ENCODE measurements around the gene NFIA.

The NFIA gene

DNA sequence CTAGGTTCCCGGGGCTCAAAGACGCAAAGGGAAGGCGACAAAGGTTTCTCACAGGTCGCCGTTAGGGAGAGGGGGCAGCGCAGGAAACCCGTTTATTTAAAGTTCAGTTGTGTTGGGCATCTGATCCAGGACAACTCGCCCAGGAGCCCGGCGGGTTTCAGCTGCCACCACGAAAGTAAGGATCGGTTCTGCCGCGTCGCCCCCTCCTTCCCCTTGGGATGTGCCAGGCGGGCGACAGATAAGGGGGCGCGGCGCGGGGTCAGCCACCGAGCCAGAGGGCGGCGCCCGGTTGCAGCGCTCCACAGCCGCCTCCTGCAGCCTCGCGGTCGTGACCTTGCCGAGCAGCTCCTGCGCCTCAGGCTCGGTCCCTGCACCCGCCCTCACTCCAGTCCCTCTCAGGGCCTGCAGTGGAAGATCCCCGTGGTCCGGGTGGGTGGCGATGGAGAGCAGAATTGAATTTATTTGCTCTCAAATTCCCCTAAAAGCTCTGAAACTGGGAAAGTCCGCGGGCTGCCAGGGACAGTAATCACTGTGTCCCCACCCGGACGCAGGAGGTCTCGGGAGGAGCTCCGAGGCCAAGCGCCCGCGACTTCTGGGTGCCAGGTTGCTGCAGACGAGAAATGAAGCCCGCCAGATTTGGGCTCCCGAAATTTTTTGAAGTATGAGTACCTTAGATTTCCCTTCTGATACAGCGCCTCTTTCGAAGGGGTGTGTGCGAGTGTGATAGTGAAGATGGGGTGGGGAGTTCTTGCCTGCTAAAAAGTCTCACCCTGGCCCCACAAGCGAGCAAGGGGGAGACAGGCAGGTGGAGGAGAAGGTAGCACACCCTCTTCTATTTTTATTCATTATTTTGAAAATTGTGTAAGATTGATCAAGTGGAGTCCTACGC is 28.4 kb upstream of the NFIA start:
- Histone ChIP-seq H3K4me3 (ENCODE audit: low read length in 2 of 2) (no peak overlapping the region), H2AFZ (ENCODE audit: low read length) (peak overlapping the region; percentile 35), H2BK15ac (ENCODE audit: low read length) (no peak overlapping the region), H3K14ac (ENCODE audit: low read length) (no peak overlapping the region), H3K9me3 (replicated peaks in 1 of 2; ENCODE audit: control insufficient read depth in 2 of 2, insufficient read depth in 1 of 2, low read depth in 1 of 2, low read length in 2 of 2) (no peaks in the 10 kb centered on the region), H4K91ac (ENCODE audit: low read depth, low read length, poor library complexity) (no peak overlapping the region), H3K9ac (ENCODE audit: low read depth, low read length, poor library complexity) (no peak overlapping the region), H3K27me3 (ENCODE audit: control insufficient read depth in 3 of 3, insufficient read depth in 3 of 3, low read depth in 1 of 3, low read length in 3 of 3) (peaks cover 25 to 93% (median 68%) of the 10 kb centered on the region in 3 experiments), H3K4me1 (ENCODE audit: control insufficient read depth in 2 of 2, insufficient read depth in 1 of 2, low read depth in 1 of 2, low read length in 2 of 2) (peaks cover 0 to 4% of the 10 kb centered on the region in 2 donors), H3K36me3 (replicated peaks in 1 of 2; ENCODE audit: control insufficient read depth in 2 of 2, insufficient read depth in 2 of 2, low read length in 2 of 2) (no peaks in the 10 kb centered on the region), H2AK5ac (ENCODE audit: low read depth, low read length) (no peak overlapping the region), H3K27ac (replicated peaks; ENCODE audit: low read length) (no peak overlapping the region), H4K8ac (ENCODE audit: low read depth, low read length) (no peak overlapping the region), H3K79me1 (ENCODE audit: low read depth, low read length) (no peaks in the 10 kb centered on the region), H3K18ac (ENCODE audit: low read length) (no peak overlapping the region), H3K4me2 (ENCODE audit: insufficient read depth, low read length, poor library complexity, severe bottlenecking) (no peak overlapping the region), H3K23ac (ENCODE audit: low read depth, low read length, poor library complexity) (peak overlapping the region; percentile 70), H2BK5ac (ENCODE audit: low read length) (no peak overlapping the region), H2BK120ac (ENCODE audit: low read depth, low read length) (no peak overlapping the region), H3K4ac (ENCODE audit: low read length) (no peak overlapping the region), H2BK12ac (ENCODE audit: low read length) (no peak overlapping the region)
- DNase-seq (ENCODE audit: low spot score) = no peak
- no CpG with 5 or more reads among the region's 54 CpGs for WGBS, 2 donors (ENCODE audit: extremely low coverage in 2 of 2, insufficient read length in 2 of 2, insufficient replicate concordance in 1 of 2)

- H3K23ac ChIP-seq (ENCODE audit: low read depth, low read length, poor library complexity) = no peak overlapping the region
- H3K4me3 ChIP-seq (ENCODE audit: low read length in 2 of 2) = no peak overlapping the region
- H3K18ac ChIP-seq (ENCODE audit: low read length) = no peak overlapping the region
- no peak overlapping the region for H2BK12ac ChIP-seq (ENCODE audit: low read length)
- no peak overlapping the region for H2BK120ac ChIP-seq (ENCODE audit: low read depth, low read length)
- H3K4me2 ChIP-seq (ENCODE audit: insufficient read depth, low read length, poor library complexity, severe bottlenecking) = no peak overlapping the region
- H2BK5ac ChIP-seq (ENCODE audit: low read length) = no peak overlapping the region
- no peaks in the 10 kb centered on the region for H3K36me3 ChIP-seq (replicated peaks in 1 of 2; ENCODE audit: control insufficient read depth in 2 of 2, insufficient read depth in 2 of 2, low read length in 2 of 2)
- no peak overlapping the region for H3K14ac ChIP-seq (ENCODE audit: low read length)
- H2AK5ac ChIP-seq (ENCODE audit: low read depth, low read length) = no peak overlapping the region
- no peaks in the 10 kb centered on the region for H3K79me1 ChIP-seq (ENCODE audit: low read depth, low read length)
- DNase-seq (ENCODE audit: low spot score) = no peak
- no peaks in the 10 kb centered on the region for H3K9me3 ChIP-seq (replicated peaks in 1 of 2; ENCODE audit: control insufficient read depth in 2 of 2, insufficient read depth in 1 of 2, low read depth in 1 of 2, low read length in 2 of 2)
- H2BK15ac ChIP-seq (ENCODE audit: low read length) = no peak overlapping the region
- peaks cover 0 to 3% of the 10 kb centered on the region in 2 donors for H3K4me1 ChIP-seq (ENCODE audit: control insufficient read depth in 2 of 2, insufficient read depth in 1 of 2, low read depth in 1 of 2, low read length in 2 of 2)
- H2AFZ ChIP-seq (ENCODE audit: low read length) = no peak overlapping the region
- H3K4ac ChIP-seq (ENCODE audit: low read length) = no peak overlapping the region
- H3K27ac ChIP-seq (replicated peaks; ENCODE audit: low read length) = no peak overlapping the region
- no peak overlapping the region for H4K91ac ChIP-seq (ENCODE audit: low read depth, low read length, poor library complexity)
- H4K8ac ChIP-seq (ENCODE audit: low read depth, low read length) = no peak overlapping the region
- H3K9ac ChIP-seq (ENCODE audit: low read depth, low read length, poor library complexity) = no peak overlapping the region
- H3K27me3 ChIP-seq (ENCODE audit: control insufficient read depth in 3 of 3, insufficient read depth in 3 of 3, low read depth in 1 of 3, low read length in 3 of 3) = peaks cover 25 to 92% (median 68%) of the 10 kb centered on the region in 3 experiments
- WGBS, 2 donors (ENCODE audit: extremely low coverage in 2 of 2, insufficient read length in 2 of 2, insufficient replicate concordance in 1 of 2) = no CpG with 5 or more reads among the region's 13 CpGs
Measured at GRCh38 chr1:61054601-61054993, 27.8 kb upstream of the NFIA start.

GRCh38 chr1:61055110-61055614 is 27.2 kb upstream of the NFIA start:
- no peaks in the 10 kb centered on the region for H3K36me3 ChIP-seq (replicated peaks in 1 of 2; ENCODE audit: control insufficient read depth in 2 of 2, insufficient read depth in 2 of 2, low read length in 2 of 2)
- H3K27ac ChIP-seq (replicated peaks; ENCODE audit: low read length) = no peak overlapping the region
- H3K4ac ChIP-seq (ENCODE audit: low read length) = no peak overlapping the region
- no peak overlapping the region for H2BK5ac ChIP-seq (ENCODE audit: low read length)
- no peak overlapping the region for H4K8ac ChIP-seq (ENCODE audit: low read depth, low read length)
- no peaks in the 10 kb centered on the region for H3K79me1 ChIP-seq (ENCODE audit: low read depth, low read length)
- H2BK120ac ChIP-seq (ENCODE audit: low read depth, low read length) = no peak overlapping the region
- peaks cover 25 to 87% (median 68%) of the 10 kb centered on the region in 3 experiments for H3K27me3 ChIP-seq (ENCODE audit: control insufficient read depth in 3 of 3, insufficient read depth in 3 of 3, low read depth in 1 of 3, low read length in 3 of 3)
- no peak overlapping the region for H2AFZ ChIP-seq (ENCODE audit: low read length)
- H2BK15ac ChIP-seq (ENCODE audit: low read length) = no peak overlapping the region
- H2BK12ac ChIP-seq (ENCODE audit: low read length) = no peak overlapping the region
- H3K14ac ChIP-seq (ENCODE audit: low read length) = no peak overlapping the region
- no peak overlapping the region for H3K4me3 ChIP-seq (ENCODE audit: low read length in 2 of 2)
- H3K4me1 ChIP-seq (ENCODE audit: control insufficient read depth in 2 of 2, insufficient read depth in 1 of 2, low read depth in 1 of 2, low read length in 2 of 2) = peaks cover 0 to 1% of the 10 kb centered on the region in 2 donors
- H3K23ac ChIP-seq (ENCODE audit: low read depth, low read length, poor library complexity) = no peak overlapping the region
- no peak overlapping the region for H3K4me2 ChIP-seq (ENCODE audit: insufficient read depth, low read length, poor library complexity, severe bottlenecking)
- no peak overlapping the region for H2AK5ac ChIP-seq (ENCODE audit: low read depth, low read length)
- no peak overlapping the region for H3K18ac ChIP-seq (ENCODE audit: low read length)
- no peaks in the 10 kb centered on the region for H3K9me3 ChIP-seq (replicated peaks in 1 of 2; ENCODE audit: control insufficient read depth in 2 of 2, insufficient read depth in 1 of 2, low read depth in 1 of 2, low read length in 2 of 2)
- DNase-seq (ENCODE audit: low spot score) = no peak
- no peak overlapping the region for H4K91ac ChIP-seq (ENCODE audit: low read depth, low read length, poor library complexity)
- H3K9ac ChIP-seq (ENCODE audit: low read depth, low read length, poor library complexity) = no peak overlapping the region

DNA sequence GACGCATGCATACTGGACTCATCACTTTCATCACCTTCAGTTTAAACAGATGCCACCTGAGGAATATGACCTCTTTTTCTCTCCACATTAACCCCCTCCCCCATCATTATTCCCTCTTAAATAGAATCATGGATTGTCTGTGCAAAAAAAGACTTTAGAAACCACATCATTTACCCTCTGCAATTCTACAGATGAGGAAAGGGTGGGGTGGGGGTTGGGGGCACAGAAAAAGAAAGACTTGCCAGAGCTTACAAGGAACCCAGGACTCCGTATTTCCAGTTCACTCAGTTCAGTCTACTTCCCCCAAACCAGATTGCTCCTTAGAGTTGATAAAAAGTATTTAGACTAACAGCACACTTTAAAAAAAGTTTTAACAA is 26.2 kb upstream of the NFIA start:
- Histone ChIP-seq H3K4me2 (ENCODE audit: insufficient read depth, low read length, poor library complexity, severe bottlenecking) (no peak overlapping the region), H4K91ac (ENCODE audit: low read depth, low read length, poor library complexity) (no peak overlapping the region), H3K23ac (ENCODE audit: low read depth, low read length, poor library complexity) (no peak overlapping the region), H3K4me3 (ENCODE audit: low read length in 2 of 2) (no peak overlapping the region), H3K27me3 (ENCODE audit: control insufficient read depth in 3 of 3, insufficient read depth in 3 of 3, low read depth in 1 of 3, low read length in 3 of 3) (peaks cover 25 to 78% (median 66%) of the 10 kb centered on the region in 3 experiments), H3K4ac (ENCODE audit: low read length) (no peak overlapping the region), H2BK120ac (ENCODE audit: low read depth, low read length) (no peak overlapping the region), H4K8ac (ENCODE audit: low read depth, low read length) (no peak overlapping the region), H3K79me1 (ENCODE audit: low read depth, low read length) (no peaks in the 10 kb centered on the region), H3K4me1 (ENCODE audit: control insufficient read depth in 2 of 2, insufficient read depth in 1 of 2, low read depth in 1 of 2, low read length in 2 of 2) (peaks cover 0 to 1% of the 10 kb centered on the region in 2 donors), H3K9ac (ENCODE audit: low read depth, low read length, poor library complexity) (no peak overlapping the region), H3K18ac (ENCODE audit: low read length) (no peak overlapping the region), H2BK15ac (ENCODE audit: low read length) (no peak overlapping the region), H2BK5ac (ENCODE audit: low read length) (no peak overlapping the region), H3K27ac (replicated peaks; ENCODE audit: low read length) (no peak overlapping the region), H2AFZ (ENCODE audit: low read length) (no peak overlapping the region), H2BK12ac (ENCODE audit: low read length) (no peak overlapping the region), H3K9me3 (replicated peaks in 1 of 2; ENCODE audit: control insufficient read depth in 2 of 2, insufficient read depth in 1 of 2, low read depth in 1 of 2, low read length in 2 of 2) (no peaks in the 10 kb centered on the region), H2AK5ac (ENCODE audit: low read depth, low read length) (no peak overlapping the region), H3K36me3 (replicated peaks in 1 of 2; ENCODE audit: control insufficient read depth in 2 of 2, insufficient read depth in 2 of 2, low read length in 2 of 2) (no peaks in the 10 kb centered on the region), H3K14ac (ENCODE audit: low read length) (no peak overlapping the region)
- no CpG with 5 or more reads among the region's 2 CpGs for whole genome bisulfite sequencing, 2 donors (ENCODE audit: extremely low coverage in 2 of 2, insufficient read length in 2 of 2, insufficient replicate concordance in 1 of 2)
- no peak for DNase-seq (ENCODE audit: low spot score)
